Prostate gland (tissue), 2 donors: ENCODE measurements around the gene TBC1D2. TPM values are rescaled to one million over a fixed set of nuclear protein-coding genes. Genes with fewer than 3 reads are reported as not detected.
A peak's percentile ranks its signal among the peaks of the same experiment; 100 is the strongest.

Experiments
- DNase-seq: peaks from one replicate; pipeline ENCODE4 v3.0.0-alpha.2; 2019; ENCODE audit warnings: low spot score
- H3K27ac ChIP-seq, 2 donors: fragments of 200-600 bp; sonication (generic); 2 replicates each; pipeline ENCODE4 v1.5.1; 2017 to 2019
- H3K27me3 ChIP-seq: fragments of 200-600 bp; sonication (generic); replicated peaks from 2 replicates; pipeline ENCODE4 v1.5.1; 2019; ENCODE audit not compliant: insufficient read depth
- H3K36me3 ChIP-seq, 2 donors: fragments of 200-600 bp; sonication (generic); 1 replicate in 1 of 2; 2 replicates in 1 of 2; pipeline versions ENCODE4 v1.5.1 to v1.8.1; 2017 to 2019
- H3K4me1 ChIP-seq: fragments of 200-600 bp; sonication (generic); replicated peaks from 2 replicates; pipeline ENCODE4 v1.5.1; 2019
- H3K4me3 ChIP-seq, 2 donors: fragments of 200-600 bp; sonication (generic); 2 replicates each; pipeline ENCODE4 v1.5.1; 2017 to 2019
- H3K9me3 ChIP-seq: fragments of 200-600 bp; sonication (generic); 2 replicates; pipeline ENCODE4 v1.5.1; 2017
- POLR2A ChIP-seq: fragments of 450-650 bp; IDR thresholded peaks from one replicate; pipeline ENCODE4 v1.6.1; 2016; ENCODE audit warnings: antibody characterized with exemption, mild to moderate bottlenecking
- POLR2AphosphoS5 ChIP-seq: sonication (generic); formaldehyde crosslinking; IDR thresholded peaks from one replicate; pipeline ENCODE4 v1.6.1; 2017; ENCODE audit warnings: antibody characterized with exemption
- WGBS: methylation state at CpG from one replicate; pipeline ENCODE4 v1.1.5; 2018; 5-methylcytosine and 5-hydroxymethylcytosine counted together
- intact Hi-C: fragments of 100-400 bp; cut with DNase I; formaldehyde crosslinking; loops from one replicate; pipeline ENCODE4 v1.14.2; 2022
- total RNA-seq, 2 donors: library from RNA; depleted of rRNA; stranded (reverse); fragments of >200 nt; gene quantifications; one replicate each; pipeline ENCODE4 v1.1.0, GENCODE V29; 2016
- TF ChIP-seq, protein P1 (sequence below), 4 experiments: fragments of 200-600 bp in 2 of 4; fragments of 450-650 bp in 2 of 4; sonication (generic) in 2 of 4; IDR thresholded peaks; 1 replicate in 3 of 4; 2 replicates in 1 of 4; pipeline ENCODE4 v1.5.1; 2016 to 2019; ENCODE audit warnings: antibody characterized with exemption in 4 of 4, mild to moderate bottlenecking in 2 of 4, moderate library complexity in 2 of 4

The TBC1D2 gene
- total RNA-seq, 2 donors from 2014 or later = 18.4 to 18.8 TPM

GRCh38 chr9:98222885-98223691, 32.4 kb downstream of the TBC1D2 start:
- Histone ChIP-seq H3K27ac (peak overlapping the region; percentile 59 to 73), H3K36me3 (peaks cover 0 to 7% of the 10 kb centered on the region in 2 donors), H3K9me3 (no peaks in the 10 kb centered on the region), H3K27me3 (no peaks in the 10 kb centered on the region), H3K4me1 (no peaks in the 10 kb centered on the region), H3K4me3 (no peak overlapping the region)
- peak; percentile 80 for DNase-seq
- 53% methylated on average over 5 of the region's 5 CpGs for WGBS
- TF ChIP-seq, protein P1, sequence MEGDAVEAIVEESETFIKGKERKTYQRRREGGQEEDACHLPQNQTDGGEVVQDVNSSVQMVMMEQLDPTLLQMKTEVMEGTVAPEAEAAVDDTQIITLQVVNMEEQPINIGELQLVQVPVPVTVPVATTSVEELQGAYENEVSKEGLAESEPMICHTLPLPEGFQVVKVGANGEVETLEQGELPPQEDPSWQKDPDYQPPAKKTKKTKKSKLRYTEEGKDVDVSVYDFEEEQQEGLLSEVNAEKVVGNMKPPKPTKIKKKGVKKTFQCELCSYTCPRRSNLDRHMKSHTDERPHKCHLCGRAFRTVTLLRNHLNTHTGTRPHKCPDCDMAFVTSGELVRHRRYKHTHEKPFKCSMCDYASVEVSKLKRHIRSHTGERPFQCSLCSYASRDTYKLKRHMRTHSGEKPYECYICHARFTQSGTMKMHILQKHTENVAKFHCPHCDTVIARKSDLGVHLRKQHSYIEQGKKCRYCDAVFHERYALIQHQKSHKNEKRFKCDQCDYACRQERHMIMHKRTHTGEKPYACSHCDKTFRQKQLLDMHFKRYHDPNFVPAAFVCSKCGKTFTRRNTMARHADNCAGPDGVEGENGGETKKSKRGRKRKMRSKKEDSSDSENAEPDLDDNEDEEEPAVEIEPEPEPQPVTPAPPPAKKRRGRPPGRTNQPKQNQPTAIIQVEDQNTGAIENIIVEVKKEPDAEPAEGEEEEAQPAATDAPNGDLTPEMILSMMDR (IDR thresholded peaks at IDR 0.05) = no peak
- TF ChIP-seq POLR2AphosphoS5 (peak; percentile 72), POLR2A (no peak)
- intact Hi-C loops = no loop called here

DNA sequence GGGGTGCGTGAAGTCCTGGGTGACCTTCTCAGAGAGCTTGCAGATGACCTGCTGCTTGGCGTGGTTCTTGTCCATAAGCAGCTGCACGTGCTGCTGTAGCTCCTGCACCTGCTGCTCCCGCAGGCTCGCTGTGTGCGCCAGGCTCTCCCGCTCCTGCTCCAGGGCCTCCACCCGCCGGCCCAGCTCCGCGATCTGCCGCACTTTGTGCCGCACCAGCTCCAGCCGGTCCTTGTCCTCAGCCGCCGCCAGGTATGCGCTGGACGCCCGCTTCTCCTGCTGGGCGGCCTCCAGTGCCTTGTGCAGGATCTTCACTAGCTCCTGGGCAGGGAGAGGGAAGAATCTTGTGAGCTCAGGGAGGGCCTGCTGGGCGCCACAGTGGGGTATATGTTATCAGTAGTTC, 34.5 kb downstream of the TBC1D2 start:
- H3K9me3 ChIP-seq = no peaks in the 10 kb centered on the region
- H3K4me3 ChIP-seq = no peak overlapping the region
- no peaks in the 10 kb centered on the region for H3K4me1 ChIP-seq
- no peak for TF ChIP-seq POLR2AphosphoS5
- TF ChIP-seq, protein P1 (IDR thresholded peaks at IDR 0.05) = no peak
- TF ChIP-seq POLR2A = no peak
- intact Hi-C loops = no loop called here
- H3K36me3 ChIP-seq = peaks cover 0 to 7% of the 10 kb centered on the region in 2 donors
- H3K27me3 ChIP-seq = no peaks in the 10 kb centered on the region
- DNase-seq = no peak
- no peak overlapping the region for H3K27ac ChIP-seq
- 94% methylated on average over 21 of the region's 21 CpGs for WGBS

DNA sequence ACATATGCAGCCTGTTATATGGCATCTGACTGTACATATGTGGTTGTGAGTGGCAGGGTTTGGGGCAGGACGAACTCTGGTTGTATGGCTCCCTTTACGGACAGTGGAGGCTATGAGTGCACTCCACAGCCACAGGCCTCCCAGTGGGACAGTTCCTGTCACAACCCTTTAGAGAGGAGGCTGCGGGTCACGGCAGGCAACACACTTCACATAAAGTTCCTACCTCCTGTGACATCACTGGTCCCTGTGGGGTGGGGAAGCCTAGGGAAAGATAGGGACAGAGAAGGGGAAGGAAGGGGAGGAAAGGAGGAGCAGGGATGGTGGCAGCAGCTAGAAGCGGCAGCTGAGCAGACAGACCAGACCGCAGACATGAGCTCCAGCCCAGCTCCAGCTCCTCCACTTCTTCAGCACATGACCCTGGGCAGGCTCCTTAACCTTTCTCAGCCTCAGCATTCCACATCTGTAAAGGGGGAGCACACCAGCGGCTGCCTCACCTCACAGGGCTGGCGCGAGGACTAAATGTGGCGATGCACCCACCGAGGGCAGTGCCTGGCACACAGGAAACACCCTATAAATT, 35.6 kb downstream of the TBC1D2 start:
- no peaks in the 10 kb centered on the region for H3K9me3 ChIP-seq
- H3K27me3 ChIP-seq = no peaks in the 10 kb centered on the region
- no peak overlapping the region for H3K4me3 ChIP-seq
- TF ChIP-seq POLR2AphosphoS5 = no peak
- no peak for TF ChIP-seq POLR2A
- DNase-seq = no peak
- H3K36me3 ChIP-seq = peaks cover 0 to 7% of the 10 kb centered on the region in 2 donors
- H3K4me1 ChIP-seq = no peaks in the 10 kb centered on the region
- intact Hi-C loops = loop anchor here (5.0 kb wide), 1 partner anchor 32 kb away; no protein-coding TSS in a partner anchor
- no peak overlapping the region for H3K27ac ChIP-seq
- 88% methylated on average over 11 of the region's 11 CpGs for whole genome bisulfite sequencing

- peak overlapping the region; percentile 36 to 59 for H3K27ac ChIP-seq
- TF ChIP-seq POLR2A = no peak
- TF ChIP-seq POLR2AphosphoS5 = no peak
- TF ChIP-seq, protein P1 (IDR thresholded peaks at IDR 0.05) = no peak
- intact Hi-C loops = loop anchor here (5.0 kb wide), 1 partner anchor 33 kb away; no protein-coding TSS in a partner anchor
- no peak overlapping the region for H3K4me3 ChIP-seq
- no peaks in the 10 kb centered on the region for H3K9me3 ChIP-seq
- WGBS = 64% methylated on average over 7 of the region's 7 CpGs
- no peaks in the 10 kb centered on the region for H3K27me3 ChIP-seq
- H3K4me1 ChIP-seq = no peaks in the 10 kb centered on the region
- no peak for DNase-seq
- H3K36me3 ChIP-seq = peaks cover 0 to 7% of the 10 kb centered on the region in 2 donors
Observed at GRCh38 chr9:98219364-98219716, 36.1 kb downstream of the TBC1D2 start.

GRCh38 chr9:98218562-98219363, 36.7 kb downstream of the TBC1D2 start:
- intact Hi-C loops = loop anchor here (5.0 kb wide), 1 partner anchor 34 kb away; no protein-coding TSS in a partner anchor
- TF ChIP-seq, protein P1 (IDR thresholded peaks at IDR 0.05) = no peak
- TF ChIP-seq POLR2AphosphoS5 (no peak), POLR2A (no peak)
- no peaks in the 10 kb centered on the region for H3K9me3 ChIP-seq
- H3K36me3 ChIP-seq = peaks cover 0 to 7% of the 10 kb centered on the region in 2 donors
- H3K4me1 ChIP-seq = no peaks in the 10 kb centered on the region
- peak overlapping the region; percentile 46 to 59 for H3K27ac ChIP-seq
- WGBS = 65% methylated on average over 11 of the region's 11 CpGs
- H3K4me3 ChIP-seq = no peak overlapping the region
- no peak for DNase-seq
- H3K27me3 ChIP-seq = no peaks in the 10 kb centered on the region
